Measurements from ENCODE around the gene MUC6. TPM values are rescaled to one million over a fixed set of nuclear protein-coding genes. Genes with fewer than 3 reads are reported as not detected.

MUC6 gene
- total RNA-seq, 1 experiment from 2014 or later, result not detected

GRCh38 chr11:986952-987305, 49.6 kb downstream of the MUC6 start:
- Histone ChIP-seq H3K4ac (ENCODE audit: low read depth, low read length) (no peak overlapping the region), H2BK12ac (ENCODE audit: insufficient read length, low read depth, low read length) (no peak overlapping the region), H3K79me1 (ENCODE audit: insufficient read depth, low read depth, low read length, poor library complexity, severe bottlenecking) (no peaks in the 10 kb centered on the region), H2BK120ac (ENCODE audit: low read depth, low read length, poor library complexity, severe bottlenecking) (no peak overlapping the region), H2BK20ac (ENCODE audit: low read depth, low read length, poor library complexity, severe bottlenecking) (no peak overlapping the region), H3K4me2 (ENCODE audit: insufficient read depth, insufficient read length, low read length) (no peak overlapping the region), H2BK5ac (ENCODE audit: insufficient read length, low read length) (no peak overlapping the region), H2BK15ac (ENCODE audit: low read depth, low read length) (no peak overlapping the region), H3T11ph (ENCODE audit: low read length) (no peak overlapping the region), H4K8ac (replicated peaks; ENCODE audit: insufficient read length, low read depth, low read length) (no peak overlapping the region), H3K27ac (ENCODE audit: insufficient read length, low read depth, low read length) (no peak overlapping the region), H3K79me2 (ENCODE audit: insufficient read depth, low read length) (no peaks in the 10 kb centered on the region), H2AFZ (ENCODE audit: low read length) (no peak overlapping the region), H3K9ac (ENCODE audit: extremely low read depth, insufficient read length, low read length) (no peak overlapping the region), H3K14ac (ENCODE audit: insufficient read depth, low read length) (no peak overlapping the region; the same call in 1 of the 2 replicates), H3K4me1 (ENCODE audit: insufficient read depth, low read length) (no peaks in the 10 kb centered on the region), H2AK5ac (ENCODE audit: insufficient read length, low read length) (no peak overlapping the region), H3K23ac (ENCODE audit: insufficient read length, low read depth, low read length) (no peak overlapping the region), H3K18ac (ENCODE audit: insufficient read length, low read depth, low read length) (no peak overlapping the region), H3K23me2 (ENCODE audit: insufficient read length, low read depth, low read length, poor library complexity, severe bottlenecking) (no peaks in the 10 kb centered on the region), H3K27me3 (ENCODE audit: insufficient read depth, low read length) (no peaks in the 10 kb centered on the region), H4K20me1 (ENCODE audit: control insufficient read depth, insufficient read depth, insufficient read length) (no peaks in the 10 kb centered on the region), H4K91ac (ENCODE audit: insufficient read length, low read depth, low read length) (no peak overlapping the region), H3K56ac (ENCODE audit: insufficient read length, low read depth, low read length) (no peak overlapping the region), H3K9me3 (ENCODE audit: control insufficient read depth, low read depth, low read length) (no peaks in the 10 kb centered on the region), H4K5ac (ENCODE audit: insufficient read length, low read depth, low read length) (no peak overlapping the region)
- no peaks in the 10 kb centered on the region; the same call in 1 of the 2 replicates for H3K27me3 Mint-ChIP-seq (ENCODE audit: low read depth)
- no peak for DNase-seq
- no peaks in the 10 kb centered on the region for H3K4me1 Mint-ChIP-seq
- H3K9me3 Mint-ChIP-seq, result no peaks in the 10 kb centered on the region
- no peak overlapping the region for H3K4me3 Mint-ChIP-seq
- WGBS (ENCODE audit: extremely low coverage, insufficient read length, low lambda C conversion rate), result no CpG with 5 or more reads among the region's 9 CpGs
- H3K36me3 Mint-ChIP-seq (ENCODE audit: insufficient read depth in 1 of 3, low read depth in 3 of 3), result peaks cover 19 to 71% (median 69%) of the 10 kb centered on the region in 3 experiments
- TF ChIP-seq CTCF (conservative IDR thresholded peaks at IDR 0.05), result no peak
- H3K27ac Mint-ChIP-seq, result no peak overlapping the region

Measured in H9 (cell line).